PFSK-1 (cell line): ENCODE measurements around the gene PABPC3.

Experiments used
- FOXP2 ChIP-seq: optimal IDR thresholded peaks from 2 replicates; pipeline ENCODE3; 2011; ENCODE audit warnings: borderline replicate concordance, control low read depth, inconsistent platforms; ENCODE audit not compliant: insufficient read depth; ENCODE audit errors: extremely low read length, extremely low read depth
- POLR2AphosphoS5 ChIP-seq: IDR thresholded peaks from 2 replicates; pipeline ENCODE4 v1.6.1; 2012; ENCODE audit warnings: low read depth, mild to moderate bottlenecking, control low read depth, low read length, moderate library complexity
- SIN3A ChIP-seq: IDR thresholded peaks from 2 replicates; pipeline ENCODE4 v1.6.1; 2012; ENCODE audit warnings: mild to moderate bottlenecking, low read length, moderate library complexity, borderline replicate concordance; ENCODE audit not compliant: insufficient read depth
- TAF1 ChIP-seq: IDR thresholded peaks from 2 replicates; pipeline ENCODE4 v1.6.1; 2012; ENCODE audit warnings: low read length, control low read depth, borderline replicate concordance; ENCODE audit not compliant: insufficient read depth
- TF ChIP-seq, protein P1 (sequence below), 2 experiments: IDR thresholded peaks; 2 replicates each; pipeline versions ENCODE4 v1.6.1 to v1.8.0; 2011 to 2012; ENCODE audit warnings: low read depth in 2 of 2, low read length in 2 of 2, control low read depth in 1 of 2, inconsistent platforms in 1 of 2, mild to moderate bottlenecking in 1 of 2, moderate library complexity in 1 of 2; ENCODE audit not compliant: insufficient read depth in 1 of 2

PABPC3 gene

GRCh38 chr13:25084096-25084495 is 11.8 kb upstream of the PABPC3 start:
- TF ChIP-seq TAF1 (no peak), POLR2AphosphoS5 (no peak), SIN3A (no peak), FOXP2 (no peak)
- TF ChIP-seq, protein P1, sequence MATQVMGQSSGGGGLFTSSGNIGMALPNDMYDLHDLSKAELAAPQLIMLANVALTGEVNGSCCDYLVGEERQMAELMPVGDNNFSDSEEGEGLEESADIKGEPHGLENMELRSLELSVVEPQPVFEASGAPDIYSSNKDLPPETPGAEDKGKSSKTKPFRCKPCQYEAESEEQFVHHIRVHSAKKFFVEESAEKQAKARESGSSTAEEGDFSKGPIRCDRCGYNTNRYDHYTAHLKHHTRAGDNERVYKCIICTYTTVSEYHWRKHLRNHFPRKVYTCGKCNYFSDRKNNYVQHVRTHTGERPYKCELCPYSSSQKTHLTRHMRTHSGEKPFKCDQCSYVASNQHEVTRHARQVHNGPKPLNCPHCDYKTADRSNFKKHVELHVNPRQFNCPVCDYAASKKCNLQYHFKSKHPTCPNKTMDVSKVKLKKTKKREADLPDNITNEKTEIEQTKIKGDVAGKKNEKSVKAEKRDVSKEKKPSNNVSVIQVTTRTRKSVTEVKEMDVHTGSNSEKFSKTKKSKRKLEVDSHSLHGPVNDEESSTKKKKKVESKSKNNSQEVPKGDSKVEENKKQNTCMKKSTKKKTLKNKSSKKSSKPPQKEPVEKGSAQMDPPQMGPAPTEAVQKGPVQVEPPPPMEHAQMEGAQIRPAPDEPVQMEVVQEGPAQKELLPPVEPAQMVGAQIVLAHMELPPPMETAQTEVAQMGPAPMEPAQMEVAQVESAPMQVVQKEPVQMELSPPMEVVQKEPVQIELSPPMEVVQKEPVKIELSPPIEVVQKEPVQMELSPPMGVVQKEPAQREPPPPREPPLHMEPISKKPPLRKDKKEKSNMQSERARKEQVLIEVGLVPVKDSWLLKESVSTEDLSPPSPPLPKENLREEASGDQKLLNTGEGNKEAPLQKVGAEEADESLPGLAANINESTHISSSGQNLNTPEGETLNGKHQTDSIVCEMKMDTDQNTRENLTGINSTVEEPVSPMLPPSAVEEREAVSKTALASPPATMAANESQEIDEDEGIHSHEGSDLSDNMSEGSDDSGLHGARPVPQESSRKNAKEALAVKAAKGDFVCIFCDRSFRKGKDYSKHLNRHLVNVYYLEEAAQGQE (IDR thresholded peaks at IDR 0.05; ENCODE audit: insufficient read depth in 1 of 2, low read depth in 2 of 2, low read length in 2 of 2) = no peak

- no peak for TF ChIP-seq TAF1
- TF ChIP-seq, protein P1 (IDR thresholded peaks at IDR 0.05; ENCODE audit: insufficient read depth in 1 of 2, low read depth in 2 of 2, low read length in 2 of 2) = no peak
- no peak for TF ChIP-seq POLR2AphosphoS5
- TF ChIP-seq SIN3A = no peak
- TF ChIP-seq FOXP2 = no peak
These were observed 10.7 kb upstream of the PABPC3 start for GRCh38 chr13:25085125-25085742.

DNA sequence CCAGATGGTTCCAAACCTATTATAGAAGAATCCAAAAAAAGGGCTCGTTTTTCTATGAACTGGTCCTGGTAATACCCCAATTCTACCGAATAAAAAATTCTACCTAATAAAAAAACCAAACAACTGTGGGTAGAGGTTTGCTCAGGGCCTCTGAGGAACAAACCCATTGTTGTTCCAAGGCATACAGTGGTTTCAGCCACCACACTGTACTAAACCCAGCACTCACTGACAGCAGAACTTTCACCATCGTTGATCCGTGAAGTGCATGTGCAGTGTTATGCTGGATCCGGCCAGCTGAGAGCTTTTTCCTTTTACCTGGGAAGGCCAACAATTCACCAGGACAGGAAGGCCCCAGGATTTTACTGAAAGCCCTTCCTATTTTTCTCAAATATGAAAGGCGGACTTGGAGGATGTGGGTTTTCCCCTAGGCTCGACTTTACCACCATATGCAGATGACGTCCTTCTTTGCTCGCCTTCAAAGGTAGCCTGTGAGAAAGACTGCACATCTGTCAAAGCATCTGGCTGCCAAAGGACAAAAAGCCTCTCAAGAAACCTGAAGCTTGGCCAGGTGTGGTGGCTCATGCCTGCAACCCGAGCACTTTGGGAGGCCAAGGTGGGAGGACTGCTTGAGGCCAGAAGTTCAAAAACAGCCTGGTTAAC is 7.2 kb upstream of the PABPC3 start:
- TF ChIP-seq SIN3A (no peak), TAF1 (no peak), POLR2AphosphoS5 (no peak), FOXP2 (no peak)
- TF ChIP-seq, protein P1 (IDR thresholded peaks at IDR 0.05; ENCODE audit: insufficient read depth in 1 of 2, low read depth in 2 of 2, low read length in 2 of 2) = no peak

- TF ChIP-seq FOXP2 (no peak), SIN3A (no peak), POLR2AphosphoS5 (no peak), TAF1 (no peak)
- TF ChIP-seq, protein P1 (IDR thresholded peaks at IDR 0.05; ENCODE audit: insufficient read depth in 1 of 2, low read depth in 2 of 2, low read length in 2 of 2) = no peak
These were observed 1.5 kb downstream of the PABPC3 start for GRCh38 chr13:25097426-25097825.
